HG03175 (cell line): ENCODE measurements around the gene C8G.

Source experiments
- ATAC-seq: cut with Tn5 transposase; IDR thresholded peaks from one replicate; pipeline ENCODE4 v1.9.1; 2021; ENCODE audit warnings: mild to moderate bottlenecking, moderate library complexity; ENCODE audit not compliant: unreplicated experiment

C8G gene

DNA sequence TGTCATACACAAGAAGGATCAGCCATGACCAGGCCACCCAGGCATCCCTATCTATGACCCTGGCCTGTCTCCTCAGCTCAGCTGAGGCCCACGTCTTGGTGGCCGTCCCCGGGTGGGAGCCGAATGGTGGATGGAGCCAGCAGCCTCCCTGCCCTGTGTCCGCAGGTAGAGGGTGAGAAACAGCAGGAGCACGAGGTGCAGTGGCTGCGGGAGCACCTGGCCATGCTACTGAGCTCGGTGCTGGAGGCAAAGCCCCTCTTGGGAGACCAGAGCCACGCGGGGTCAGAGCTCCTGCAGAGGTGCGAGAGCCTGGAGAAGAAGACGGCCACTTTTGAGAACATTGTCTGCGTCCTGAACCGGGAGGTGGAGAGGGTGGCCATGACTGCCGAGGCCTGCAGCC, 25.0 kb upstream of the C8G start:
- no peak for ATAC-seq

DNA sequence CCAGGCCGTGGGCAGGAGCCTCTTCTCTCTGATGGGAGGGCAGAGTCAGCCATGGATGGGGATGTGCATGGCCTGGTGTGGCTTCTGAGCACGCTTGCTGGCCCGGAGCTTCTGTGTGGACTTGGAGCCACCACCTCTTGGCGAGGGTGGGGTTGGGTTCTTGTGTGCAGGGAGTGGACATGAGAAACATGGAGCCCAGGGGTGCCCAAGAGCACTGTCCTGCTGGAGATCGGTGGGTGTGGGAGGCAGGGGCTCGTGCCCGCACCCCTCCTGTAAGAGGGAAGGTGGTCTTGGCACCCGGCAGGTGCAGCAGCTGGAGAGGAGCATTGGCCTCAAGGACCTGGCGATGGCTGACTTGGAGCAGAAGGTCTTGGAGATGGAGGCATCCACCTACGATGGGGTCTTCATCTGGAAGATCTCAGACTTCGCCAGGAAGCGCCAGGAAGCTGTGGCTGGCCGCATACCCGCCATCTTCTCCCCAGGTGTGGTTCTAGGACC, 24.3 kb upstream of the C8G start:
- ATAC-seq, result no peak

DNA sequence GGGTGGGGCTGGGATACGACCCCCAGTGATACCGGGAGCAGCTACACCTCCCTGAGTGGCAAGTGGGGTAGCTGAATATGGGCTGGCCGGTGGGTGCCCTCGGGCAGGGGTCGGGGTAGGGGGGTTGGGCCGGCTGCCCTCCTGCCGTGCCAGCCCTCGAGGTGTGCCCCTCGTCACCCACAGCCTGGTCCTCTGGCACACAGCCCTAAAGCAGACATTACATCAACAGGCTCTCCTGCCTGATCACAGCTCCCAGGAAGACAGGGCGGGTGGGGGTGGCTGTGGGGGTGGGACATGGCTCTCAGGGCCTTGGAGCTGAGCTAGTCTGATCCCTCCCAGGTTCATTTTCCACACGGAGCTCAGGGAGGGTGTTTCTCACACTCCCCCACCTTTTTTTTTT, 23.7 kb upstream of the C8G start:
- ATAC-seq, result no peak

DNA sequence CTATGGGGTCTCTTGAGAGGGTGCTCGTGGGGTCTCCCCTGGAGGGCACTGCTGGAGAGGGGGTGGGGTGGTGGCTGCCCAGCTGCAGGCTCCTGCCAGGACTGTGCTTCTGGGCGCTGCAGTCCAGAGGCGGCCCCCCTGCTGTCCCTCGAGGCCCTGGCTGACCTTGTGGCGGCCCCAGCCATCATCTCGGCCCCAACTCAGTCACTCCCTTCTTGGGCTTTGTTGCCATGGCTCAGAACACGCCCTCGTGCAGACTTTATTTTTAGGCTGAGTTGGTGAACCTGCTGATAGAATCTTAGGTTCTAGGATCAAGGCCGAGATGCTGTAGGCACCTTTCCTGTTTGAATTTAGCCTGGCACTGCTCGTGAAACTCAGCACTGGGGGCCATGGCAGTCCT, 23.3 kb upstream of the C8G start:
- ATAC-seq, result no peak

DNA sequence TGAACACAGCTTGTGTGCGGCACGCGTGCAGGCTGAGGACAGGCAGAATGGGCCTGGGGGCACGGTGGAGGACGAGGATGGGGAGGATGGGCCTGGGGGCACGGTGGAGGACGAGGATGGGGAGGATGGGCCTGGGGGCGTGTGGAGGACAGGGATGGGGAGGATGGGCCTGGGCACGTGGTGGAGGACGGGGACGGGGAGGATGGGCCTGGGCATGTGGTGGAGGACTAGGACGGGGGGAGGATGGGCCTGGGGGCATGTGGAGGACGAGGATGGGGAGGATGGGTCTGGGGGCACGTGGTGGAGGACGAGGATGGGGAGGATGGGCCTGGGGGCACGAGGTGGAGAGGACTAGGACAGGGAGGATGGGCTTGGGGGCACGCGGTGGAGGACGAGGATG, 22.5 kb upstream of the C8G start:
- no peak for ATAC-seq

DNA sequence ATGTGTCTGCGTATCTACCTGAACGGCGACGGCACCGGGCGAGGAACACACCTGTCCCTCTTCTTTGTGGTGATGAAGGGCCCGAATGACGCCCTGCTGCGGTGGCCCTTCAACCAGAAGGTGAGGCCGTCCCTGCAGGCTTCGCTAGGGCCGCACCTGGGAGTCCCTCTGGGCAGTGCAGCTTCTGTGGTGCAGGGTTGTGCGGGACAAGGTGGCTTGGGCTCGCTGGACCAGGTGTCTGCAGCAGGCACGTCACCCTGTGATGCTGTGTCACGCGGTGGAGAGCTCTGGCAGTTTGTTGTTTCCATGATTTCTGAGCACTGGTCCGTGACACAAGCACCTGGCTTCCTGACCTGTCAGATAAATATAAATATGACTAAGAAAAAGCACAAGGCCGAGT, 21.2 kb upstream of the C8G start:
- no peak for ATAC-seq

DNA sequence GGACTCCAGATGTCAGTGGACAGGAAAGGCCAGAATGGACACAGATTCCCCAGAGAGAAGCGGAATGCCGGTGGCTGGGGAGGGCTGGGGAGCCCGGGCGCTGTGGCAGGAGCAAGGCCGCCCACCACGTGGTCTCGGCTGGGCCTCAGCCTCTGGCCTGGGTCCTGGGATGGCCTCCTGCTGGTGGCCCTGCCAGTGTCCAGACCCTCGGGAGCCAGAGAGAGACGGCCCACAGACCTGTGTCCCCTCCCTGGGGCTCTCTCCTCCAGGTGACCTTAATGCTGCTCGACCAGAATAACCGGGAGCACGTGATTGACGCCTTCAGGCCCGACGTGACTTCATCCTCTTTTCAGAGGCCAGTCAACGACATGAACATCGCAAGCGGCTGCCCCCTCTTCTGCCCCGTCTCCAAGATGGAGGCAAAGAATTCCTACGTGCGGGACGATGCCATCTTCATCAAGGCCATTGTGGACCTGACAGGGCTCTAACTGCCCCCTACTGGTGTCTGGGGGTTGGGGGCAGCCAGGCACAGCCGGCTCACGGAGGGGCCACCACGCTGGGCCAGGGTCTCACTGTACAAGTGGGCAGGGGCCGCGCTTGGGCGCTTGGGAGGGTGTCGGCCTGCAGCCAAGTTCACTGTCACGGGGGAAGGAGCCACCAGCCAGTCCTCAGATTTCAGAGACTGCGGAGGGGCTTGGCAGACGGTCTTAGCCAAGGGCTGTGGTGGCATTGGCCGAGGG, 19.5 kb upstream of the C8G start:
- no peak for ATAC-seq

DNA sequence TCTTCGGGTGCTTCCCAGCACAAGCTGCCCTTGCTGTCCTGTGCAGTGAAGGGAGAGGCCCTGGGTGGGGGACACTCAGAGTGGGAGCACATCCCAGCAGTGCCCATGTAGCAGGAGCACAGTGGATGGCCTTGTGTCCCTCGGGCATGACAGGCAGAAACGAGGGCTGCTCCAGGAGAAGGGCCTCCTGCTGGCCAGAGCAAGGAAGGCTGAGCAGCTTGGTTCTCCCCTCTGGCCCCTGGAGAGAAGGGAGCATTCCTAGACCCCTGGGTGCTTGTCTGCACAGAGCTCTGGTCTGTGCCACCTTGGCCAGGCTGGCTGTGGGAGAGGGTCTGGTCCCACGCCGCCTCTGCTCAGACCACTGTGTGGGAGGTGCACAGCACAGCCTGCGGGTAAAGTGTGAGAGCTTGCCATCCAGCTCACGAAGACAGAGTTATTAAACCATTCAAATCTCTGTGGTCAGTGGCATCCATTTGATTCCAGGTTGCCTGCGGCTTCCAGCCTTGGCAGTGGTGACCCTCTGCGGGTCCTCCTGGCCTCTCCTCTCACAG, 18.8 kb upstream of the C8G start:
- no peak for ATAC-seq

DNA sequence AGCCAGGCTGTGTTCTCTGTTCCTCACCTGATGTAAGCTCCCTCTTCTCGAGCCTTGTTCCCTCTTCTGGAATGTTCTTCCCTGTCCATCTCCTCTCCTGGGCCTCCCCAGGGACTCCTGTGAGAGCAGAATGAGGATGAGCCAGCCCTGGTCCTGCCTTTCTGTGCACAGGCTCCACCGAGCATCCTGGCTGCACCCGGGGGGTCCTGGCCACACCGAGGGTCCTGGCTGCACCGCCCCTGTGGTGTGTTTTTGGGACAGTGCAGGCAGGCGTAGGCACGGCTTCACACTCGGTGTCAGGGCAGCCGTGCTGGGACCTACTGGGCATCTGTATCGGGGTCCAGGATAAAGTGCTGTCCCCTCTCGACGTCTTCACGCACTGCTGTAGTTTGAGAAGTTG, 18.3 kb upstream of the C8G start:
- ATAC-seq, result no peak

DNA sequence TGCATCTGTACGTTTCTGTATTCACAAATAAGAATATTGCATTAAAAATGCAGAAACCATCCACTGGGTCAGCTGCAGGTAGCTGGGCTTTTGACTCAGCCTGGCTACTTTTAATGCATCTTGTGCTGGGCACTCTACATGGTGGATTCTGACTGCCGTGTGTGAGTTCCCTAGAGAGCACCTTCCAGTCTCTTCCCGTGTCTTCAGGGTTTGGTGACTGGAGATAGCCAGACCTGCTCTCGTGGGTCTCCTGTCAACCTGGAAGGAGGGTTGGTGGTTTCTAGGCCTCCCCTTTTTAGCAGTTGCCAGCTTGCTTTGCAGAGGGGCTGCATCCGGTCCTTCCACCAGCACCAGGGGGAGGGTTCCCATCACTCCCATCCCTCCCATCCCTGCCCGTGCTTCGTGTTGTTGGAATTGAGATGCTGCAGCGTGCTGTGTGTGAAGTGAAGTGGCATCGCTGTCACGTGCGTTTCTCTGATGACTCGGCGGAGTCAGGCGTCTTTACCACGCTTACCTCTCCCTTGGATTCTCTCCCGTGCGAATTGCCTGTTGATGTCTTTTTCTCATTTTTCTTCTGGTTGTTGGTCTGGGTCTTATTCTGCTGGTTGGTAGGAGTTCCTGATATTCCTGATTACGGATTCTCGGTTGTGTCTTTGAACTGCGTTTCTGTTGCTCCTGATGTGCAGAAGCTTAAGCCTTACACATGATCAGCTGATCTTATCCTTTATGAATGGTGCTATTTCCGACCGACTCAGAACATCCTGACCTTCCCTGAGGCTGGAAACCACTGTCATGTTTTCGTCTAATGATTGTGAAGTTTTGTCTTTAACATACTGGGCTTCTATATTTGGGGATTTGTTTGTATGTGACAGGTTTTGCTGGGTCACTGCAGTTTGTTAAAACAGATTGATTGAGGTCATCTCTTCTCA, 17.4 kb upstream of the C8G start:
- no peak for ATAC-seq

DNA sequence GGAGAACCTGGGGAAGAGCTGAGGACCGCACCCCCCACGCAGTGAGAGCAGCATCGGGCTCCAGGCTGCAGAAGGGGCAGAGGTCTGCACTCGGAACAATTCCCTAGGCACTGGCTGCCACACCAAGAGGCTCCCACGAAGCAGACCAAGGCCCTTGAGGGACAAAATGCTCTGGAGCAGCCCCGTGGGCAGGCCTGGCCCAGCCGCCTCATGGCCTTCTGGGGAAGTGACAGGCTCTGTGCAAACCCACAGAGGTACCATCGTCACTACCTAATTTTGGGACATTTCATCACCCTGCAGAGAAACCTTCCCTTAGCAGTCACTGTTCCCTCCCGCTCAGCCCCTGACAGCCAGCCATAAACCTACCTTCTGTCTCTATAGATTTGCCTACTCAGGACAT, 16.5 kb upstream of the C8G start:
- no peak for ATAC-seq

DNA sequence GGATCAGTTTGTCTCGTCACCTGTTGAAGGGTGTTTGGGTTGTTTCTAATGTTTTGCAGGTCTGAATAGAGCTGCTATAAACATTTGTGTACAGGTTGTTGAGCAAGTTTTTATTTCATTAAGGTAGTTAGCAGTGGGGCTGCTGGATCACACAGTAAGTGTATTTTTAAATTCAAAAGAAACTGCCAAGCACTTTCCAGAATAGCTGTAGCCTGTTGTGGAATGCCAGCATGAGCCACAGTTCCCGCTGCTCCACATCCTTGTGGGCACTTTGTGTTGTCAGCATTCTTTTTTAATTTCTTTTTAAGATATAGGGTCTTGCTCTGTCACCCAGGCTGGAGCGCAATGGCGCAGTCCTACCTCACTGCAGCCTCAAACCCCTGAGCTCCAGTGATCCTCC, 15.0 kb upstream of the C8G start:
- ATAC-seq, result no peak

DNA sequence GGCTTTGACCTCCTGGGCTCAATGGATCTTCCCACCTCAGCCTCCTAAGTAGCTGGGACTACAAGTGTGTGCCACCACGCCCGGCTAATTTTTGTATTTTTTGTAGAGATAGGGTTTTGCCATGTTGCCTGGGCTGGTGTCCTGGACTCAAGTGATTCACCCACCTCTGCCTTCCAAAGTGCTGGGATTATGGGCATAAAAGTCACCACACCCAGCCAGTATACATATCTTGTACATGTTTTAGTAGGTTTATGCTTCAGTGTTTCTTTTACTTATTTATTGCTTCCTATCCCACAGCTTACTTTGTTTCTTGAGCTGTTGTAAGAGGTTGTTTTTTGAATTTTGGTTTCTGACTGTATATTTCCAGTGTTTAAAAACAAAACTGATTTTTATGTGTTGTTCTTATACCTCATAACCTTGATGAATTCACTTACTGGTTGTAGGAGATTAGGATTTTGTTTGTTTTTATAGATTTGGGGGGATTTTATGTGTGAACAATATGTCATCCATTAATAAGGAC, 13.4 kb upstream of the C8G start:
- ATAC-seq, result no peak

DNA sequence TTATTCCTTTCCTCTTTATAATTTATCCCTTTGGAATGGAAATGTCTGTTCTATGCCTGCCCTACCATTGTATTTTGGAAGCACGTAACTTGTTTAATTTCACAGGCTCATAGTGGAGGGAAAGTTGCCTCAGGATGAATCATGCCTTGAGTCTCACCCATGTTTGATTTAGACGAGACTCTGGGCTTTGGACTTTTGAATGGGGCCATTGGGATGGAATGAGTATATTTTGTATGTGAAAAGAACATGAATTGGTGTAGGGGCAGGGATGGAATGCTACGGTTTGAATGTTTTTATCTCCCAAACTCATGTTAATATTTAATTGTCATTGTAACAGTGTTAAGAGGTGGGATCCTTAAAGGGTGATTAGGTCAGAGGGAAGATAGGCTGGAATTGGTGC, 10.8 kb upstream of the C8G start:
- no peak for ATAC-seq

DNA sequence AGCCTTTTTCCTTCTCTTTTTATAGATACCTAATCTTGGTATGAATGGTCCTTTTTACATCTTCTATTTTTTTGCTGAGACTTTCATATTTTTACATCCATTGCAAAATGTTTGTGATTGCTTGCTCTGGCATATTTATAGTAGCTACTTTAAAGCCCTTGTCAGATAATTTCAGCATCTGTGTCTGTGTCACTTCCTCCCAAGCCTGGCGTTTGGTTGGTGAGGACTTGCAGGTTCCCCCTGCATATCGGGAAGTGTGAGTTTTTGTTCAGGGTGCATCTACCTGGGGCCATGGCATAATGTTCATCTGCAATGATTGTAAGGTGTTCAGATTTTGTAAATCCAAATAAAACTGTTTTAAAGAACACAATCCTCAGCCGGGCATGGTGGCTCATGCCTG, 9.4 kb upstream of the C8G start:
- no peak for ATAC-seq

DNA sequence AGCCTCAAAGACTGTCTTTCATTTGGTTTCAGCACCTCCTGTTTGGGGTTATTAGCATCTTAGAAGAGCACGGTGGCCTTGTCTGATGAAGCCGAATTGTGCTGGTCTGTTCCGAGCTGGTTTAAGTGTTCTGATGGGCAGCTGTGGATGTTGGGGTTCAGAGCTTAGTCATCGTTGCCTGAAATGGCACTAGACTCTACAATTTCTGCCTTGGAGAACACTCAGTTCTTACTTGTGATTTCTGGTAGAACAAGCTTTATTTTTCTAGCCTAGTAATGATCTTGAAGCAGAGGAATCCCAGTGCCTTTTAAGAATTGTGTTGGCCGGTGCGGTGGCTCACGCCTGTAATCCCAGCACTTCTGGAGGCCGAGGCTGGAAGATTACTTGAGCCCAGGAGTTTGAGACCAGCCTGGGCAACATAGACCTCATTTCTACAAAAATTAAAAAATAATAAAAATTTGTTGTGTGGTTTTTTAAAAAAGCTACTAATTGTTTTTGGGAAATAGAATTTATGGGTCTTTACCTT, 8.3 kb upstream of the C8G start:
- no peak for ATAC-seq

DNA sequence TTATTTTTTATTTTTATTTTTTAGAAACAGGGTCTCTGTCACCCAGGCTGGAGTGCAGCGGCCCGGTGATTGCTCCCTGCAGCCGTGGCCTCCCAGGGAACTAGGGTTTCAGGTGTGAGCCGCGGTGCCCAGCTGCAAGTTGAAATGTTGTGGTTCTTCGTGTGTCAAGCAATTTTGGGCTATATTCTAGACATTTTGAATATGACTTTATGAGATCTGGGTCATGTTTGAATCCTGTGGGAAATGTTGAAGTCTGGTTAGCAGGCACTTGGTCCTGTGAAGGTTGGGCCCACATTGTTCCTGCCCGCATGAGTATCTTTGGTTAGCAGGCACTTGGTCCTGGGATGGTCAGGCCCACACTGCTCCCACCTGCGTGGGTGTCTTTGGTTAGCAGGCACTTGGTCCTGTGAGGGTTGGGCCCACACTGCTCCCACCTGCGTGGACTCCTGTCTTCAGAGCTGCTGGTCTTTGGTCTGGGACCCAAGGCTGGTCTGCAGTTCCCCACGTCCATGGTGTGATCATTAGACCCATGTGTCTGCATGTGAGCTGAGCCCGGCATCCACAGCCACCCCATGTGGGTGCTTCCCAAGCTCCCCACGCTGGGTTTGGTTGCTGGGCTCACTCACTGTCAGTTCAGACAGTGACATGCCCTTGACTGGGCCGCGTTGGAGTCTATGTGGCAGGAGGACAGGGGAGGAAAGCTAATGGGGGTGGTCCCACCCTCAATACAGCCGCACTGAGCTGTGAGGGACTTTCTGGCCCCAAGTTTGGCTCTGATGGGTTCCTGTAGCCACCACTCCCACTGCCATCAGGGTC, 7.6 kb upstream of the C8G start:
- no peak for ATAC-seq

DNA sequence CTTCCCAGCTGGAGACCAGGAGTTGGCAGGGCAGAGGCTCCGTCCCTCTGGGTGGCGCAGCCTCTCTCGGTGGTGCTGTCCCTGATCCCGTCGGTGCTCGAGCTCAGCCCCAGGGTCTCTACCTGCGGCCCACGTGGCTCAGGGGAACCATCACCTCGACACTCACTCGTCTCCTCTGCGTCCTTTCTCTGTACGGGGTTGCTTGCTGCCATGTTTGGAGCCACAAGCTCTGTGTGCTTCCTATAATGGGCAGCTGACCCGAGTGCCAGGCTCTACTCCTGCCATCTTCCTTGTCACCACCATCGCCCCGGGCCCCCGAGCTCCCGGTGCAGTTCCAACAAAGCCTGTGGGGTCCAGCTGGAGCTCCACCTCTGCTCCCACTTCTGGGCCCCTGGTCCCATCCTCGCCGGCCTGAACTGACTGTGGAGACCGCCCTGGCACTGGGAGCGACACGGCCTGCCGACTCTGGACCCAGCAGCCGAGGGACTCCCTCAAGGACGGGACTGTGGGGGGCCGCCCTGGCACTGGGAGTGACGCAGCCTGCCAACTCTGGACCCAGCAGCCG, 5.5 kb upstream of the C8G start:
- ATAC-seq, result no peak

DNA sequence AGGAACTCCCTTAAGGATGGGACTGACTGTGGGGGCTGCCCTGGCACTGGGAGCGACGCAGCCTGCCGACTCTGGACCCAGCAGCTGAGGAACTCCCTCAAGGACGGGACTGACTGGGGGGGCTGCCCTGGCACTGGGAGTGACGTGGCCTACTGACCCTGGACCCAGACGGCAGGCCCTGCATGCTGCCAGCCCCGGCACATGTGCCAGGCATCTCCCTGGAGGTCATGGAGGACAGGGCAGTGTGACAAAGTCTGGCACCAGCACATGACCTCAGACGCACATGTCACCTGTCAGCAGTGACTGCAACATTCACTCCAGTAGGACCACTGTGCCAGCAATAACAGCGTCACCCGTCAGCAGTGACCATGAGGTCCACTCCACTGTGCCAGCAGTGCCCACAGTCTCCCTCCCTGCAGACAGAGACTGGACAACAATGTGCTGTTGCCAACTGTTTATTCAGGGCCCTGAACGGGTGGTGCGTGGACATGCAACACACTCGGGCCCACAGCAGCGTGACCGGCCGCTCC, 5.0 kb upstream of the C8G start:
- no peak for ATAC-seq
